Stimulated activated CD4-positive, alpha-beta T cell treated with anti-CD3 and anti-CD28 coated beads, Interleukin-2, amount 100 ng/mL, for 48 hours (primary cell): ENCODE data around the gene ZDHHC14.
A peak's percentile ranks its signal among the peaks of the same experiment; 100 is the strongest.
"Not testable (repeated sequence)": the region's sequence is repeated elsewhere in the genome, so short reads cannot be mapped to it uniquely, and the experiment has no call there.

ENCODE experiments used
- DNase-seq, 2 donors: peaks; one replicate each; pipeline ENCODE4 v3.0.0-alpha.2; 2020

Gene ZDHHC14

GRCh38 chr6:157447735-157448134, 66.7 kb downstream of the ZDHHC14 start:
- DNase-seq: no peak

- DNase-seq: no peak
These were observed 68.6 kb downstream of the ZDHHC14 start for GRCh38 chr6:157449610-157450009.

GRCh38 chr6:157450931-157451742, 70.1 kb downstream of the ZDHHC14 start:
- DNase-seq: no peak

- DNase-seq: no peak
These were observed 71.1 kb downstream of the ZDHHC14 start for GRCh38 chr6:157452096-157452495.

- no peak for DNase-seq
These were observed 72.1 kb downstream of the ZDHHC14 start for GRCh38 chr6:157453131-157453530.

GRCh38 chr6:157453978-157454377, 73.0 kb downstream of the ZDHHC14 start:
- no peak for DNase-seq

GRCh38 chr6:157454762-157455714, 74.0 kb downstream of the ZDHHC14 start:
- DNase-seq: no peak

GRCh38 chr6:157455731-157456523, 74.9 kb downstream of the ZDHHC14 start:
- no peak for DNase-seq

GRCh38 chr6:157456524-157456829, 75.5 kb downstream of the ZDHHC14 start:
- no peak for DNase-seq

GRCh38 chr6:157457787-157458186, 76.8 kb downstream of the ZDHHC14 start:
- no peak for DNase-seq

- peak in 1 of 2 donors; percentile 29 for DNase-seq
These were observed 78.3 kb downstream of the ZDHHC14 start for GRCh38 chr6:157459327-157459726.

- DNase-seq: no peak
These were observed 79.4 kb downstream of the ZDHHC14 start for GRCh38 chr6:157460182-157460999.

- peak; percentile 46 to 54 for DNase-seq
These were observed 80.3 kb downstream of the ZDHHC14 start for GRCh38 chr6:157461000-157461915.

GRCh38 chr6:157462956-157463742, 82.2 kb downstream of the ZDHHC14 start:
- no peak for DNase-seq

- DNase-seq: not testable (repeated sequence)
These were observed 82.7 kb downstream of the ZDHHC14 start for GRCh38 chr6:157463743-157464135.

- DNase-seq: no peak
These were observed 83.9 kb downstream of the ZDHHC14 start for GRCh38 chr6:157464653-157465535.

- DNase-seq: no peak
These were observed 85.3 kb downstream of the ZDHHC14 start for GRCh38 chr6:157466342-157466648.

- not testable (repeated sequence) for DNase-seq
These were observed 86.3 kb downstream of the ZDHHC14 start for GRCh38 chr6:157467339-157467738.

- no peak for DNase-seq
These were observed 87.1 kb downstream of the ZDHHC14 start for GRCh38 chr6:157468054-157468453.
